ENCODE measurements around the gene VIL1. TPM values are rescaled to one million over a fixed set of nuclear protein-coding genes. Genes with fewer than 3 reads are reported as not detected.

VIL1 gene
- total RNA-seq, 1 donor from 2014 or later: not detected

DNA sequence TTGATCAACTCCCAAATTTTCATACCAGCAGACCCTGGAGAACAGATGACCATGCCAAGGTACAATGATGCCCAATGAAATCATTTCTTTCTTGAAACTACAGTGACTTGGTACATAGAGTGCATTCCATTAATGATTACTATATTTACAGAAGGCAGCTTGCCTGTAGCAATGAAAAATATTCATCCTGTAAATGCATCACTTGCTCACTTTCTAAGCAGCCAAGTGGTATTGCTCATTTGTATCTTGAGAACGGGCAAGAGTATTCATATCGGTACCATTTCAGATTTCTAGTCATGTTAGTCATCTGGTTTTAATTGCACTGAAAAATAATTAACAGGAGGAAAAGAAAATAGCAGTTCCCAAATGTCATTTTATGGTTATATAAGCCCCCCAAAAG, 59.6 kb downstream of the VIL1 start:
- TF ChIP-seq, protein P1, sequence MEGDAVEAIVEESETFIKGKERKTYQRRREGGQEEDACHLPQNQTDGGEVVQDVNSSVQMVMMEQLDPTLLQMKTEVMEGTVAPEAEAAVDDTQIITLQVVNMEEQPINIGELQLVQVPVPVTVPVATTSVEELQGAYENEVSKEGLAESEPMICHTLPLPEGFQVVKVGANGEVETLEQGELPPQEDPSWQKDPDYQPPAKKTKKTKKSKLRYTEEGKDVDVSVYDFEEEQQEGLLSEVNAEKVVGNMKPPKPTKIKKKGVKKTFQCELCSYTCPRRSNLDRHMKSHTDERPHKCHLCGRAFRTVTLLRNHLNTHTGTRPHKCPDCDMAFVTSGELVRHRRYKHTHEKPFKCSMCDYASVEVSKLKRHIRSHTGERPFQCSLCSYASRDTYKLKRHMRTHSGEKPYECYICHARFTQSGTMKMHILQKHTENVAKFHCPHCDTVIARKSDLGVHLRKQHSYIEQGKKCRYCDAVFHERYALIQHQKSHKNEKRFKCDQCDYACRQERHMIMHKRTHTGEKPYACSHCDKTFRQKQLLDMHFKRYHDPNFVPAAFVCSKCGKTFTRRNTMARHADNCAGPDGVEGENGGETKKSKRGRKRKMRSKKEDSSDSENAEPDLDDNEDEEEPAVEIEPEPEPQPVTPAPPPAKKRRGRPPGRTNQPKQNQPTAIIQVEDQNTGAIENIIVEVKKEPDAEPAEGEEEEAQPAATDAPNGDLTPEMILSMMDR (IDR thresholded peaks at IDR 0.05): no peak
- Mint-ChIP-seq H3K9me3 (ENCODE audit: unreplicated experiment) (no peaks in the 10 kb centered on the region), H3K27me3 (ENCODE audit: unreplicated experiment) (no peaks in the 10 kb centered on the region), H3K27ac (ENCODE audit: unreplicated experiment) (no peak overlapping the region), H3K4me1 (ENCODE audit: unreplicated experiment) (peaks cover 11% of the 10 kb centered on the region), H3K36me3 (ENCODE audit: unreplicated experiment) (peaks cover 27% of the 10 kb centered on the region), H3K4me3 (ENCODE audit: unreplicated experiment) (no peak overlapping the region)
- DNase-seq (ENCODE audit: extremely low spot score, unreplicated experiment): no peak

DNA sequence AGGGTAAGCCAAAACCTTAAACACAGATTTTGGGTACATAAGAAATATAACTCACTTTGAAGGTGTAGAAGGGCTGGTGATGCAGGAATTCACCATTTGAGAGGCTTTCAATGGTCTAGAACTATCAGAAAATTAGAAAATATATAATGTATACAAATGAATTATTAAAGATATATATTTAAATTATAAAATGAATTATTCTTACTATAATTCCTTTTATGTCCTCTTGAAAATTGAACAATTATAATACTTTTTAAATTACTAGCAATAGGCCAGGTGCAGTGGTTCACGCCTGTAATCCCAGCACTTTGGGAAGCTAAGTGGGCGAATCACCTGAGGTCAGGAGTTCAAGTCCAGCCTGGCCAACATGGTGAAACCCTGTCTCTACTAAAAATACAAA, 60.7 kb downstream of the VIL1 start:
- Mint-ChIP-seq H3K27me3 (ENCODE audit: unreplicated experiment) (no peaks in the 10 kb centered on the region), H3K27ac (ENCODE audit: unreplicated experiment) (no peak overlapping the region), H3K4me1 (ENCODE audit: unreplicated experiment) (peaks cover 17% of the 10 kb centered on the region), H3K4me3 (ENCODE audit: unreplicated experiment) (no peak overlapping the region), H3K36me3 (ENCODE audit: unreplicated experiment) (peaks cover 26% of the 10 kb centered on the region), H3K9me3 (ENCODE audit: unreplicated experiment) (no peaks in the 10 kb centered on the region)
- TF ChIP-seq, protein P1 (IDR thresholded peaks at IDR 0.05): no peak
- DNase-seq (ENCODE audit: extremely low spot score, unreplicated experiment): no peak

DNA sequence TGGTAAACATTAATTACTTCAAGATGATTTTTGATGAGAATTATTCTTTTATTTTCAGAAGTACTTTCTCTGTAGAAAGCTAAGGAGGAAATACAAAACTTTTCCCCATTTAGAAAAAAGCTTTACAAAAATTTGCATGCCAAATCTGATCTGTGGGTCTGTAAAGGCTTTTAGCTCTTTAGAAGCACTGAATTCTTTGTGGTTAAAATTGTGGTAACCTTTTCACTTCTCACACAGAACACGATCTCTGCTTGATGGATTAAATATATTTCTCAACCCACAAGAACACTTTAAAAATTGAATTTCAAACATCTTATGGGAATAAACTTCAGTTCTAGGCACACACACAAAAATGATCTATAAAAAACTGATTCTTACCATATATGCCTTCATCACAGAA, 63.7 kb downstream of the VIL1 start:
- Mint-ChIP-seq H3K27ac (ENCODE audit: unreplicated experiment) (peak overlapping the region; percentile 20), H3K9me3 (ENCODE audit: unreplicated experiment) (no peaks in the 10 kb centered on the region), H3K4me1 (ENCODE audit: unreplicated experiment) (peaks cover 18% of the 10 kb centered on the region), H3K36me3 (ENCODE audit: unreplicated experiment) (peaks cover 36% of the 10 kb centered on the region), H3K4me3 (ENCODE audit: unreplicated experiment) (no peak overlapping the region), H3K27me3 (ENCODE audit: unreplicated experiment) (no peaks in the 10 kb centered on the region)
- TF ChIP-seq, protein P1 (IDR thresholded peaks at IDR 0.05): no peak
- no peak for DNase-seq (ENCODE audit: extremely low spot score, unreplicated experiment)

DNA sequence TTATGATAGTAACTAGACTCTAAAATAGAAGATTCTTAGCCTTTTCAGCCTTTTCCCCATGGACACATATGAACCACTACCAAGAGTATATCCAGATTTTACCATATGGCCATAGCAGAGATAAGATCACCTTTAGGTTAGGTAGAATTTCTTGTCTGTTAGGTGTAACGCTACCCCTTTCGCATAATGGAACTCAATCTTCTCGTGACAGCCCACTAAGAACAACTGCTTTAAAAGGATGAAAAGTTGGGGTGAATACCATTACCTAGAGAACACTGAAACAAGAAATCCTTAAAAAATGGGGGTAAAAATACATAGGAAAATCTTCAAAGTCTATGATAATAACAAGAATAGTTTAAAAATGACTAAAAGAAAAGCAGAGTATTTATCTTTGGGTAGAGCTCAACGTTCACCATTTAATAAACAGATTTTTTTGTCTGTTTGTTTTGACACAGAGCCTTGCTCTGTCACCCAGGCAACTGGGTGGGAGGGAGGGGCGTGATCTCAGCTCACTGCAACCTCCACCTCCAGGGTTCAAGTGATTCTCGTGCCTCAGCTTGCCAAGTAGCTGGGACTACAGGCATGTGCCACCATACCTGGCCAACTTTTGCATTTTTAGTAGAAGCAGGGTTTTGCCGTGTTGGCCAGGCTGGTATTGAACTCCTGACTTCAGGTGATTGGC, 67.2 kb downstream of the VIL1 start:
- TF ChIP-seq, protein P1 (IDR thresholded peaks at IDR 0.05): no peak
- no peaks in the 10 kb centered on the region for H3K9me3 Mint-ChIP-seq (ENCODE audit: unreplicated experiment)
- peaks cover 18% of the 10 kb centered on the region for H3K4me1 Mint-ChIP-seq (ENCODE audit: unreplicated experiment)
- no peak for DNase-seq (ENCODE audit: extremely low spot score, unreplicated experiment)
- H3K4me3 Mint-ChIP-seq (ENCODE audit: unreplicated experiment): no peak overlapping the region
- peaks cover 30% of the 10 kb centered on the region for H3K36me3 Mint-ChIP-seq (ENCODE audit: unreplicated experiment)
- no peaks in the 10 kb centered on the region for H3K27me3 Mint-ChIP-seq (ENCODE audit: unreplicated experiment)
- no peak overlapping the region for H3K27ac Mint-ChIP-seq (ENCODE audit: unreplicated experiment)

DNA sequence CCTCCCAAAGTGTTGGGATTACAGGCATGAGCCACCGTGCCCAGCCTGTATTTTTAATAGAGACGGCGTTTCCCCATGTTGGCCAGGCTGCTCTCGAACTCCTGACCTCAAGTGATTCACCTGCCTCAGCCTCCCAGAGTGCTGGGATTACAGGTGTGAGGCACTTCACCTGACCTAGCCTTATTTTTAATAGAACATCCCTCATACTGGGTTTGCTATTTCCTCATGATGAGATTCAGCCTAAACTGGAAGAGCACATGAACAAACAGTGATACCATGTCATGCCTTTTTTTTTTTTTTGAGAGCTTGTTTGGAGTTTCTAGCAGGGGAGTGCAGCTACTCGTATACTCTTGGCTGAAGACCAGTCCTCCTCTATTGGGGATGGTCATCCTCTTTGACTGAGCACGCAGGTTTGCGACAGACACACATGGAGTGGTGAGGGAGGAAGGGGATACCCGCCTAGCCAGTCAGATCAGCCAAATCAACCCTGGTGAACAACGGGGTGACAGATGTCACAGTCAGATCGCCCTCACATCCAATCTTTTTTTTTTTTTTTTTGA, 81.7 kb downstream of the VIL1 start:
- no peak overlapping the region for H3K4me3 Mint-ChIP-seq (ENCODE audit: unreplicated experiment)
- no peak overlapping the region for H3K27ac Mint-ChIP-seq (ENCODE audit: unreplicated experiment)
- H3K36me3 Mint-ChIP-seq (ENCODE audit: unreplicated experiment): peaks cover 16% of the 10 kb centered on the region
- DNase-seq (ENCODE audit: extremely low spot score, unreplicated experiment): no peak
- TF ChIP-seq, protein P1 (IDR thresholded peaks at IDR 0.05): no peak
- H3K9me3 Mint-ChIP-seq (ENCODE audit: unreplicated experiment): no peaks in the 10 kb centered on the region
- peaks cover 7% of the 10 kb centered on the region for H3K4me1 Mint-ChIP-seq (ENCODE audit: unreplicated experiment)
- no peaks in the 10 kb centered on the region for H3K27me3 Mint-ChIP-seq (ENCODE audit: unreplicated experiment)
